Measurements from ENCODE around the gene WDFY1. TPM values are rescaled to one million over a fixed set of nuclear protein-coding genes. Genes with fewer than 3 reads are reported as not detected.
A peak's percentile ranks its signal among the peaks of the same experiment; 100 is the strongest.

Gene WDFY1
- total and polyA plus RNA-seq, 2 donors (not counting 1 experiment from before 2014, with no cell fraction given), result 28.8 to 76.0 TPM

GRCh38 chr2:223952280-223952968 is 7.3 kb upstream of the WDFY1 start:
- Mint-ChIP-seq H3K27me3 (no peaks in the 10 kb centered on the region), H3K4me3 (peak overlapping the region; percentile 64), H3K4me1 (peaks cover 56% of the 10 kb centered on the region), H3K27ac (peak overlapping the region; percentile 84), H3K9me3 (ENCODE audit: insufficient read depth) (no peaks in the 10 kb centered on the region)
- H3K36me3 ChIP-seq (replicated peaks in 1 of 2; ENCODE audit: control extremely low read depth in 1 of 2, control insufficient read depth in 1 of 2, extremely low read depth in 1 of 2, insufficient read depth in 2 of 2, low read length in 1 of 2), result no peaks in the 10 kb centered on the region
- H3K9me3 ChIP-seq (ENCODE audit: control extremely low read depth in 1 of 3, control insufficient read depth in 2 of 3, insufficient read depth in 1 of 3, low read length in 2 of 3), result no peaks in the 10 kb centered on the region
- ATAC-seq (ENCODE audit: low read depth) (peak; percentile 31), DNase-seq (peak; percentile 65)
- ChIA-PET CTCF (interaction anchor here (0.9 to 1.0 kb wide), 2 partner anchors 18 to 172 kb away, joined by 3 read pairs; no protein-coding TSS in a partner anchor), POLR2A (interaction anchor here (1.5 kb wide), 1 partner anchor 9 kb away, joined by 3 read pairs; no protein-coding TSS in a partner anchor)
- H3K9ac ChIP-seq (ENCODE audit: low read length), result peak overlapping the region; percentile 52
- intact Hi-C loops (cut with micrococcal nuclease), result loop anchor here (10.0 kb wide), 1 partner anchor 1298 kb away; the partner anchor contains the start of gene FARSB
- H3K27me3 ChIP-seq (replicated peaks in 1 of 4; ENCODE audit: control extremely low read depth in 1 of 4, control insufficient read depth in 3 of 4, insufficient read depth in 4 of 4, low read length in 3 of 4), result no peaks in the 10 kb centered on the region
- H3K27ac ChIP-seq (ENCODE audit: low read length in 2 of 2), result peak overlapping the region; percentile 55 to 79
- peak overlapping the region; percentile 79 for H2AFZ ChIP-seq (ENCODE audit: insufficient read depth, low read depth, low read length, poor library complexity, severe bottlenecking)
- 76% methylated on average over 2 of the region's 6 CpGs for WGBS (ENCODE audit: insufficient coverage)
- TF ChIP-seq CTCF (IDR thresholded peaks at IDR 0.05) (no peak), EZH2 (IDR thresholded peaks at IDR 0.05; ENCODE audit: borderline replicate concordance, insufficient read depth, low read depth, low read length, poor library complexity, severe bottlenecking) (no peak)
- H3K79me2 ChIP-seq (ENCODE audit: control insufficient read depth, insufficient read depth, low read length), result peaks cover 41% of the 10 kb centered on the region
- peaks cover 37 to 44% of the 10 kb centered on the region in 2 donors for H3K4me1 ChIP-seq (ENCODE audit: control insufficient read depth in 2 of 2, insufficient read depth in 2 of 2, low read length in 2 of 2)
- H4K20me1 ChIP-seq (ENCODE audit: control insufficient read depth, insufficient read depth, low read length, poor library complexity, severe bottlenecking), result no peaks in the 10 kb centered on the region
- H3K4me3 ChIP-seq (ENCODE audit: control extremely low read depth in 1 of 5, extremely low read depth in 1 of 5, insufficient read depth in 1 of 5, low read depth in 2 of 5, low read length in 4 of 5), result peak overlapping the region in 3 of 5 experiments; percentile 13 to 57 (median 42)
- H3K4me2 ChIP-seq (replicated peaks; ENCODE audit: low read depth, low read length, poor library complexity, severe bottlenecking), result peak overlapping the region; percentile 61

Data from B cell (primary cell).